ENCODE data around the gene PRPF8. TPM values are rescaled to one million over a fixed set of nuclear protein-coding genes. Genes with fewer than 3 reads are reported as not detected.
A peak's percentile ranks its signal among the peaks of the same experiment; 100 is the strongest.

PRPF8 gene
- polyA plus RNA-seq, 1 of the 3 experiments (the other 2 are of a cell fraction): 149 TPM

- TF ChIP-seq, protein P1, sequence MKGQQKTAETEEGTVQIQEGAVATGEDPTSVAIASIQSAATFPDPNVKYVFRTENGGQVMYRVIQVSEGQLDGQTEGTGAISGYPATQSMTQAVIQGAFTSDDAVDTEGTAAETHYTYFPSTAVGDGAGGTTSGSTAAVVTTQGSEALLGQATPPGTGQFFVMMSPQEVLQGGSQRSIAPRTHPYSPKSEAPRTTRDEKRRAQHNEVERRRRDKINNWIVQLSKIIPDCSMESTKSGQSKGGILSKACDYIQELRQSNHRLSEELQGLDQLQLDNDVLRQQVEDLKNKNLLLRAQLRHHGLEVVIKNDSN (IDR thresholded peaks at IDR 0.05; ENCODE audit: borderline replicate concordance, low read depth): no peak
- peak; percentile 79; the same call in 1 of the 2 replicates for TF ChIP-seq POLR2AphosphoS5 (IDR thresholded peaks at IDR 0.05; ENCODE audit: low read depth, low read length)
- TF ChIP-seq GATA2 (CRISPR knock-in tag; IDR thresholded peaks at IDR 0.05): no peak
- peak; percentile 77; the same call in 1 of the 2 replicates for TF ChIP-seq JUND (IDR thresholded peaks at IDR 0.05)
- TF ChIP-seq RCOR1 (IDR thresholded peaks at IDR 0.05; ENCODE audit: low read length): no peak; the same call in 1 of the 2 replicates
- no peak for TF ChIP-seq FOXJ3 (CRISPR knock-in tag; IDR thresholded peaks at IDR 0.05)
- peak; percentile 89 for TF ChIP-seq NFIC (IDR thresholded peaks at IDR 0.05; ENCODE audit: borderline replicate concordance)
- TF ChIP-seq MEF2A (IDR thresholded peaks at IDR 0.05; ENCODE audit: borderline replicate concordance, low read depth): no peak
- TF ChIP-seq FOXM1 (IDR thresholded peaks at IDR 0.05; ENCODE audit: low read depth): no peak
- TF ChIP-seq GABPA (IDR thresholded peaks at IDR 0.05; ENCODE audit: low read depth): no peak
- peak; percentile 73 for TF ChIP-seq MAX (IDR thresholded peaks at IDR 0.05; ENCODE audit: low read depth)
- TF ChIP-seq MXI1 (IDR thresholded peaks at IDR 0.05; ENCODE audit: low read depth, low read length): peak; percentile 70
Measured at GRCh38 chr17:1714427-1714979, 29.8 kb upstream of the PRPF8 start (continued).

DNA sequence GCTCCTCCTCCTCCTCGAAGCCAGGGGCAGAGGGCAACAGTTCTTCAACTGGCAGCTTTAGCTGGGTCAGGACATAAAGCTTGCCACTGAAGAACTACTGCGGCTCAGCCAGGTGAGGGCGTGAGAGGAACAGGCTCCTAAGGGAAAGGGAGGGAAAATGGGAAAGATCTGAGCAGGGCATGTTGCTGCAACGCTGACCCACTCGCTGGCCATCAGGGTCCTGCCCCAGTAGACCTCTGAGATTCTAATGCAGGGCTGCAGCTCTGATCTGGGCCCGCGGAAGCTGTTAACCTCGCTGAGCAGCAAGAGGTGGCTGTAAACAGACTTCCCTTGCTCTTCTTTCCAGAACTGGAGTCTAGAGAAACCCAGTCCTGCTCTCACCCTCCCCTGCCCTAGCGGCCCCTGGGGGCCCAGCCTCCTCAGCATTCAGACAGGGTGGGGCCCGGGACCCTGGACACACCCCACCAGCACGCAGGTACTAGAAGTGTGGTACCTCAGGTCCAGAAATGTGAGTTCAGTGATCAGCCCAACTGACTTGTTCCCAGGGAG lies 29.3 kb upstream of the PRPF8 start:
- POLR2A ChIA-PET: no interaction called here
- CTCF ChIA-PET: interaction anchor here (0.6 to 8.4 kb wide), 11 partner anchors 10 to 195 kb away, joined by 3 to 112 read pairs (median 4); partner anchors contain the start of gene WDR81
- peaks cover 48% of the 10 kb centered on the region for H4K20me1 ChIP-seq (ENCODE audit: insufficient read depth)
- peaks cover 62% of the 10 kb centered on the region for H3K79me2 ChIP-seq (ENCODE audit: insufficient read depth)
- TF ChIP-seq FOSL2 (IDR thresholded peaks at IDR 0.05; ENCODE audit: borderline replicate concordance, low read depth): no peak
- TF ChIP-seq MAX (IDR thresholded peaks at IDR 0.05; ENCODE audit: low read depth): no peak
- no peak for TF ChIP-seq MXI1 (IDR thresholded peaks at IDR 0.05; ENCODE audit: low read depth, low read length)
- TF ChIP-seq GABPA (IDR thresholded peaks at IDR 0.05; ENCODE audit: low read depth): no peak
- TF ChIP-seq, protein P2, sequence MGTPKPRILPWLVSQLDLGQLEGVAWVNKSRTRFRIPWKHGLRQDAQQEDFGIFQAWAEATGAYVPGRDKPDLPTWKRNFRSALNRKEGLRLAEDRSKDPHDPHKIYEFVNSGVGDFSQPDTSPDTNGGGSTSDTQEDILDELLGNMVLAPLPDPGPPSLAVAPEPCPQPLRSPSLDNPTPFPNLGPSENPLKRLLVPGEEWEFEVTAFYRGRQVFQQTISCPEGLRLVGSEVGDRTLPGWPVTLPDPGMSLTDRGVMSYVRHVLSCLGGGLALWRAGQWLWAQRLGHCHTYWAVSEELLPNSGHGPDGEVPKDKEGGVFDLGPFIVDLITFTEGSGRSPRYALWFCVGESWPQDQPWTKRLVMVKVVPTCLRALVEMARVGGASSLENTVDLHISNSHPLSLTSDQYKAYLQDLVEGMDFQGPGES (IDR thresholded peaks at IDR 0.05; ENCODE audit: low read depth, low read length): no peak
- peak; percentile 69 for TF ChIP-seq RAD21 (IDR thresholded peaks at IDR 0.05; ENCODE audit: low read length)
- no peak for TF ChIP-seq TAF1 (IDR thresholded peaks at IDR 0.05; ENCODE audit: borderline replicate concordance, low read depth, low read length)
- TF ChIP-seq, protein P3, sequence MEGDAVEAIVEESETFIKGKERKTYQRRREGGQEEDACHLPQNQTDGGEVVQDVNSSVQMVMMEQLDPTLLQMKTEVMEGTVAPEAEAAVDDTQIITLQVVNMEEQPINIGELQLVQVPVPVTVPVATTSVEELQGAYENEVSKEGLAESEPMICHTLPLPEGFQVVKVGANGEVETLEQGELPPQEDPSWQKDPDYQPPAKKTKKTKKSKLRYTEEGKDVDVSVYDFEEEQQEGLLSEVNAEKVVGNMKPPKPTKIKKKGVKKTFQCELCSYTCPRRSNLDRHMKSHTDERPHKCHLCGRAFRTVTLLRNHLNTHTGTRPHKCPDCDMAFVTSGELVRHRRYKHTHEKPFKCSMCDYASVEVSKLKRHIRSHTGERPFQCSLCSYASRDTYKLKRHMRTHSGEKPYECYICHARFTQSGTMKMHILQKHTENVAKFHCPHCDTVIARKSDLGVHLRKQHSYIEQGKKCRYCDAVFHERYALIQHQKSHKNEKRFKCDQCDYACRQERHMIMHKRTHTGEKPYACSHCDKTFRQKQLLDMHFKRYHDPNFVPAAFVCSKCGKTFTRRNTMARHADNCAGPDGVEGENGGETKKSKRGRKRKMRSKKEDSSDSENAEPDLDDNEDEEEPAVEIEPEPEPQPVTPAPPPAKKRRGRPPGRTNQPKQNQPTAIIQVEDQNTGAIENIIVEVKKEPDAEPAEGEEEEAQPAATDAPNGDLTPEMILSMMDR (IDR thresholded peaks at IDR 0.05): peak; percentile 35
- TF ChIP-seq SMC3 (IDR thresholded peaks at IDR 0.05; ENCODE audit: low read depth, low read length): no peak
- 48% methylated on average over 6 of the region's 11 CpGs for WGBS (ENCODE audit: low lambda C conversion rate)
- H3K4me2 ChIP-seq: peak overlapping the region; percentile 99
- peak overlapping the region; percentile 77 to 98 for H3K27ac ChIP-seq (ENCODE audit: low read depth in 2 of 2, low read length in 1 of 2)
- no peak overlapping the region for H2AFZ ChIP-seq (ENCODE audit: low read depth)
- peaks cover 26 to 31% of the 10 kb centered on the region in 2 experiments for H3K36me3 ChIP-seq (replicated peaks in 1 of 2; ENCODE audit: control insufficient read depth in 1 of 2, insufficient read depth in 2 of 2, low read length in 1 of 2)
- H3K4me3 ChIP-seq (ENCODE audit: low read depth in 2 of 2, low read length in 1 of 2): peak overlapping the region; percentile 77 to 95; a peak in 3 of 4 replicates
- peaks cover 52% of the 10 kb centered on the region for H3F3A ChIP-seq (replicated peaks; ENCODE audit: insufficient read depth)
- H3K9me3 ChIP-seq: no peaks in the 10 kb centered on the region
- peak overlapping the region; percentile 98 for H3K9ac ChIP-seq
- H3K27me3 ChIP-seq (ENCODE audit: insufficient read depth): no peaks in the 10 kb centered on the region
- H3K4me1 ChIP-seq (ENCODE audit: control insufficient read depth in 1 of 2, insufficient read depth in 2 of 2, low read depth in 1 of 2, low read length in 1 of 2): peaks cover 19 to 35% of the 10 kb centered on the region in 2 experiments; a peak in 3 of 4 replicates
- peak; percentile 62 for DNase-seq
- H3K9me2 ChIP-seq: no peaks in the 10 kb centered on the region
